ENCODE data around the gene KCNJ9.

KCNJ9 gene

GRCh38 chr1:160129558-160129957 lies 48.2 kb downstream of the KCNJ9 start:
- Histone ChIP-seq H3K27me3 (ENCODE audit: control insufficient read depth, low read length) (peaks cover 14% of the 10 kb centered on the region), H3K79me2 (ENCODE audit: control insufficient read depth, low read length) (no peaks in the 10 kb centered on the region), H3K9me2 (replicated peaks; ENCODE audit: control insufficient read depth, low read length) (no peaks in the 10 kb centered on the region), H3K9me3 (ENCODE audit: control insufficient read depth, insufficient read depth, low read length) (no peaks in the 10 kb centered on the region), H3K36me3 (ENCODE audit: control insufficient read depth, low read length) (no peaks in the 10 kb centered on the region), H3K4me1 (ENCODE audit: control insufficient read depth, low read length) (no peaks in the 10 kb centered on the region), H4K20me1 (ENCODE audit: control insufficient read depth, insufficient read depth, low read depth, low read length) (no peaks in the 10 kb centered on the region), H3F3A (ENCODE audit: control insufficient read depth, insufficient read depth) (no peaks in the 10 kb centered on the region), H3K27ac (ENCODE audit: low read depth, low read length) (no peak overlapping the region), H3K4me2 (ENCODE audit: low read length) (no peak overlapping the region), H3K4me3 (ENCODE audit: low read length) (no peak overlapping the region)
- TF ChIP-seq CTCF (IDR thresholded peaks at IDR 0.05; ENCODE audit: low read depth, low read length, poor library complexity, severe bottlenecking) (no peak), EZH2phosphoT487 (IDR thresholded peaks at IDR 0.05; ENCODE audit: borderline replicate concordance, low read length) (no peak)

- no peaks in the 10 kb centered on the region for H3K79me2 ChIP-seq (ENCODE audit: control insufficient read depth, low read length)
- no peaks in the 10 kb centered on the region for H3K9me2 ChIP-seq (replicated peaks; ENCODE audit: control insufficient read depth, low read length)
- H3K4me2 ChIP-seq (ENCODE audit: low read length) = no peak overlapping the region
- no peaks in the 10 kb centered on the region for H4K20me1 ChIP-seq (ENCODE audit: control insufficient read depth, insufficient read depth, low read depth, low read length)
- H3K9me3 ChIP-seq (ENCODE audit: control insufficient read depth, insufficient read depth, low read length) = no peaks in the 10 kb centered on the region
- H3F3A ChIP-seq (ENCODE audit: control insufficient read depth, insufficient read depth) = no peaks in the 10 kb centered on the region
- H3K27ac ChIP-seq (ENCODE audit: low read depth, low read length) = no peak overlapping the region
- H3K36me3 ChIP-seq (ENCODE audit: control insufficient read depth, low read length) = no peaks in the 10 kb centered on the region
- H3K27me3 ChIP-seq (ENCODE audit: control insufficient read depth, low read length) = peaks cover 14% of the 10 kb centered on the region
- no peak for TF ChIP-seq EZH2phosphoT487 (IDR thresholded peaks at IDR 0.05; ENCODE audit: borderline replicate concordance, low read length)
- no peak for TF ChIP-seq CTCF (IDR thresholded peaks at IDR 0.05; ENCODE audit: low read depth, low read length, poor library complexity, severe bottlenecking)
- no peak overlapping the region for H3K4me3 ChIP-seq (ENCODE audit: low read length)
- no peaks in the 10 kb centered on the region for H3K4me1 ChIP-seq (ENCODE audit: control insufficient read depth, low read length)
These were observed 48.6 kb downstream of the KCNJ9 start for GRCh38 chr1:160129966-160130365.

GRCh38 chr1:160130486-160130885 lies 49.1 kb downstream of the KCNJ9 start:
- H3K9me2 ChIP-seq (replicated peaks; ENCODE audit: control insufficient read depth, low read length) = no peaks in the 10 kb centered on the region
- no peaks in the 10 kb centered on the region for H4K20me1 ChIP-seq (ENCODE audit: control insufficient read depth, insufficient read depth, low read depth, low read length)
- no peaks in the 10 kb centered on the region for H3K9me3 ChIP-seq (ENCODE audit: control insufficient read depth, insufficient read depth, low read length)
- H3K36me3 ChIP-seq (ENCODE audit: control insufficient read depth, low read length) = no peaks in the 10 kb centered on the region
- H3K27me3 ChIP-seq (ENCODE audit: control insufficient read depth, low read length) = peaks cover 14% of the 10 kb centered on the region
- H3K4me3 ChIP-seq (ENCODE audit: low read length) = no peak overlapping the region
- no peaks in the 10 kb centered on the region for H3K79me2 ChIP-seq (ENCODE audit: control insufficient read depth, low read length)
- no peaks in the 10 kb centered on the region for H3K4me1 ChIP-seq (ENCODE audit: control insufficient read depth, low read length)
- TF ChIP-seq CTCF (IDR thresholded peaks at IDR 0.05; ENCODE audit: low read depth, low read length, poor library complexity, severe bottlenecking) = no peak
- TF ChIP-seq EZH2phosphoT487 (IDR thresholded peaks at IDR 0.05; ENCODE audit: borderline replicate concordance, low read length) = no peak
- H3K4me2 ChIP-seq (ENCODE audit: low read length) = no peak overlapping the region
- no peaks in the 10 kb centered on the region for H3F3A ChIP-seq (ENCODE audit: control insufficient read depth, insufficient read depth)
- H3K27ac ChIP-seq (ENCODE audit: low read depth, low read length) = no peak overlapping the region

GRCh38 chr1:160130939-160131338 lies 49.6 kb downstream of the KCNJ9 start:
- no peaks in the 10 kb centered on the region for H3K9me3 ChIP-seq (ENCODE audit: control insufficient read depth, insufficient read depth, low read length)
- H3K27me3 ChIP-seq (ENCODE audit: control insufficient read depth, low read length) = peaks cover 14% of the 10 kb centered on the region
- no peak for TF ChIP-seq CTCF (IDR thresholded peaks at IDR 0.05; ENCODE audit: low read depth, low read length, poor library complexity, severe bottlenecking)
- TF ChIP-seq EZH2phosphoT487 (IDR thresholded peaks at IDR 0.05; ENCODE audit: borderline replicate concordance, low read length) = no peak
- no peak overlapping the region for H3K4me2 ChIP-seq (ENCODE audit: low read length)
- H4K20me1 ChIP-seq (ENCODE audit: control insufficient read depth, insufficient read depth, low read depth, low read length) = no peaks in the 10 kb centered on the region
- H3K36me3 ChIP-seq (ENCODE audit: control insufficient read depth, low read length) = no peaks in the 10 kb centered on the region
- no peaks in the 10 kb centered on the region for H3K79me2 ChIP-seq (ENCODE audit: control insufficient read depth, low read length)
- no peaks in the 10 kb centered on the region for H3K9me2 ChIP-seq (replicated peaks; ENCODE audit: control insufficient read depth, low read length)
- no peak overlapping the region for H3K4me3 ChIP-seq (ENCODE audit: low read length)
- H3F3A ChIP-seq (ENCODE audit: control insufficient read depth, insufficient read depth) = no peaks in the 10 kb centered on the region
- no peaks in the 10 kb centered on the region for H3K4me1 ChIP-seq (ENCODE audit: control insufficient read depth, low read length)
- no peak overlapping the region for H3K27ac ChIP-seq (ENCODE audit: low read depth, low read length)
